Measurements from ENCODE around the gene KCNJ9. TPM values are rescaled to one million over a fixed set of nuclear protein-coding genes. Genes with fewer than 3 reads are reported as not detected.

Gene KCNJ9
- total RNA-seq, 1 donor from 2014 or later, result not detected

- no peak for DNase-seq (ENCODE audit: low spot score)
Measured at GRCh38 chr1:160066829-160067745, 14.3 kb upstream of the KCNJ9 start.

- no peak for DNase-seq (ENCODE audit: low spot score)
Measured at GRCh38 chr1:160068225-160068624, 13.1 kb upstream of the KCNJ9 start.

GRCh38 chr1:160069460-160070231 lies 11.7 kb upstream of the KCNJ9 start, which contains the start of gene KCNJ10:
KCNJ10 (minus strand) TSS chr1:160070160; CDS start chr1:160042532, 27,628 bp downstream.
- no peak for DNase-seq (ENCODE audit: low spot score)

GRCh38 chr1:160070243-160071163 lies 10.8 kb upstream of the KCNJ9 start:
- DNase-seq (ENCODE audit: low spot score), result peak; percentile 66

GRCh38 chr1:160071289-160071688 lies 10.0 kb upstream of the KCNJ9 start:
- DNase-seq (ENCODE audit: low spot score), result no peak

GRCh38 chr1:160074865-160075264 lies 6.5 kb upstream of the KCNJ9 start:
- DNase-seq (ENCODE audit: low spot score), result no peak

- no peak for DNase-seq (ENCODE audit: low spot score)
Measured at GRCh38 chr1:160075836-160076235, 5.5 kb upstream of the KCNJ9 start.

GRCh38 chr1:160076295-160076694 lies 5.0 kb upstream of the KCNJ9 start:
- no peak for DNase-seq (ENCODE audit: low spot score)

GRCh38 chr1:160077486-160077885 lies 3.9 kb upstream of the KCNJ9 start:
- no peak for DNase-seq (ENCODE audit: low spot score)

- DNase-seq (ENCODE audit: low spot score), result no peak
Measured at GRCh38 chr1:160078512-160079195, 2.7 kb upstream of the KCNJ9 start.

- no peak for DNase-seq (ENCODE audit: low spot score)
Measured at GRCh38 chr1:160079448-160079847, 1.9 kb upstream of the KCNJ9 start.

- no peak for DNase-seq (ENCODE audit: low spot score)
Measured at GRCh38 chr1:160080381-160081100, 797 bp upstream of the KCNJ9 start.

GRCh38 chr1:160082487-160082886 lies 1.1 kb downstream of the KCNJ9 start:
- DNase-seq (ENCODE audit: low spot score), result no peak

- DNase-seq (ENCODE audit: low spot score), result no peak
Measured at GRCh38 chr1:160082926-160083325, 1.6 kb downstream of the KCNJ9 start.

- peak; percentile 77 for DNase-seq (ENCODE audit: low spot score)
Measured at GRCh38 chr1:160083968-160084770, 2.8 kb downstream of the KCNJ9 start.

GRCh38 chr1:160084771-160085321 lies 3.5 kb downstream of the KCNJ9 start:
- no peak for DNase-seq (ENCODE audit: low spot score)

- DNase-seq (ENCODE audit: low spot score), result peak; percentile 74
Measured at GRCh38 chr1:160085686-160086455, 4.5 kb downstream of the KCNJ9 start.

- no peak for DNase-seq (ENCODE audit: low spot score)
Measured at GRCh38 chr1:160086456-160086892, 5.1 kb downstream of the KCNJ9 start.

All from ureter (tissue), 1 donor.